HG03039 (cell line): ENCODE measurements around the gene PIGS.
"Not testable (repeated sequence)": the region's sequence is repeated elsewhere in the genome, so short reads cannot be mapped to it uniquely, and the experiment has no call there.

Experiments
- ATAC-seq: cut with Tn5 transposase; IDR thresholded peaks from one replicate; pipeline ENCODE4 v1.9.1; 2021; ENCODE audit warnings: mild to moderate bottlenecking, moderate library complexity; ENCODE audit not compliant: unreplicated experiment

The PIGS gene

DNA sequence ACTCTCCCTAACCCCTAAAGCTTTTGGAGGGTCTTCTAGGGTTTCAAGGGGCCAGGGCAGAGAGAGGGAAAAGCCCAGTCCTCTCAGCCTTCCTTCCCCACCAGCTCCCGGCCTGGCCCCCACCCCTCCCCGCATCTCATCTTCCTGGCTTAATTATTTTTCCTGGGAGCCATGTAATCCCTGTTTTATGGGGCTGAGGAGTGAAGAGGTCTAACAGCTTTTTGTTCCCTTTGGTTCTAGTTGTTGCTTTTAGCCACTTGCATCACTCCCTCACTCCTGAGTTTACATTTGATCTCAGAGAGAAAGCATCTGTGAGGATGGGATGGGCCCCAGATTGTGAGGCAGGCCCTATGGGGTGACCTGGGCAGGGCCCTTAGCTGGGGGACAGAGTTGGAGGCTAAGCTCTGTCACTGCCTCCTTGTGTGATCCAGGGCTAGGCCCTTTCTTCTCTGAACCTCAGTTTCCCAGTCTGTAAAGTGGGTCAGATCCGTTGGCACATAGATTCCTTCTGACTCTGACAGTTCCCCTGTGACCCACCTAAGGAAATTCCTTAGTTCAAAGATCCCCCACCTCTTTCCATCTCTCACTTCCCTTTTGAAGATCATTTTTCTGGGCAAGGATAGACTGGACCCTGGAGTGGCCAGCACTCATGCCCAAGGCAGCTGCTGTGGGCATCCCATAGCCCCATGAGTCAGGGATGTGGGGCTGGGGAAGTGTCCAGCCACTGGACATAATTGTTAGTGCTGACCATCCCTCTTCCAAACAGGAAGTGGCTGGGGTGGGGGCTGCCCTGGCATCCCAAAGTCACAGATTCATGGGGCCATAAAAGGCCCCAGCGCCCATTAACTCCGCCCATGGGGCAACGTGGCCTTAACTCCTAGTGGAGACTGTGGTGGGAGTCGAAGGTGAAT is 39.0 kb downstream of the PIGS start:
- no peak for ATAC-seq

DNA sequence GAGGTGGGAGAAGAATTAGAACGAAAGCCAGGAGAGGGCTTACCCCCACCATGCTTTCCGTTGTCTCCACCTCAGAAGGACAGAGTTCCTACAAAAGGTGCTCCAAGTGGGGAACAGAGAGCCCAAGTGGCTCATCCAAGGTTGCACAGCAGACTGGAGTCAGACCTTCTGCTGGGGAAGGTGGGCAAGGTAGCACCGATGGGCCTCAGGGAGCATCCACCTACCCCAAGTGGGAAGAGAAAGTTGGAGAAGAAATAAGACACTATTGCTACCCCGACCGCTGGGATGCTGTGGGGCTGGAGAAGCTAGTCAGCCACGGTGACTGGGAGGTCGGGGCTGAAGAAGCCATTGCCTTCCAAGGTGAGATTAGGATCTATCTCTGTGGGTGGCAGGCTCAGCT is 40.4 kb downstream of the PIGS start:
- no peak for ATAC-seq

DNA sequence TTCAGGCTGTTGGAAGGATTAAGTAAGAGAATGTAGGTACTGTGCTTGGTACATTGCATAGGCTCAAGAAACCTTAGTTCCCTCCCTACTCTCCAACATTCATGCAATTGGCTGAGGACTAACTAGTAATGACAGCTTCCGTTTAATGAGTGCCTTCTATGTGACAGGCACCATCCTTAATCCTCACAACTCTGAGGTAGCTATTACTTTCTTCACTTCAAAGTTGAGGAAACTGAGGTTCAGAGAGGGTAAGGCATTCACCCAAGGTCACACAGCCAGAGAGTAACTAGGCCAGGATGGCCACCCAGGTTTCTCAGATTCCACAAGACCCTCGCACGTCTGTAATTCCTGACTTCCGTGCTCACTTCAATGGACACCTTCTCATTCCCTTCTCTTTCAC is 41.1 kb downstream of the PIGS start:
- ATAC-seq: no peak

DNA sequence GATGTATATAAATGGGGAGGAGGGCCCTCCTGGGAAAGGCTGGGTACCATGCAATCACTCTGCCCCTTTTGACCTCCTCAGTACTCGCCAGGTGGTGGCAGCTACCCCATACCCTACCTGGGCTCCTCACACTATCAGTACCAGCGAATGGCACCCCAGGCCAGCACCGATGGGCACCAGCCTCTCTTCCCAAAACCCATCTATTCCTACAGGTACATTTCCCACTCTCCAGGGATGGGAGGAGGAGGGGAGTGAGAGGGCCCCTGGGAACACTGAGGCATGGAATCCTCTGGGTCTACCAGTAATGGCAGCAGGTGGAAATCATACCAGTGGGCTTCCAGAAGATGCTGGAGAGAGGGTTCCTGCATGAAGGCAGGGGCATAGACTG is 42.3 kb downstream of the PIGS start:
- no peak for ATAC-seq

DNA sequence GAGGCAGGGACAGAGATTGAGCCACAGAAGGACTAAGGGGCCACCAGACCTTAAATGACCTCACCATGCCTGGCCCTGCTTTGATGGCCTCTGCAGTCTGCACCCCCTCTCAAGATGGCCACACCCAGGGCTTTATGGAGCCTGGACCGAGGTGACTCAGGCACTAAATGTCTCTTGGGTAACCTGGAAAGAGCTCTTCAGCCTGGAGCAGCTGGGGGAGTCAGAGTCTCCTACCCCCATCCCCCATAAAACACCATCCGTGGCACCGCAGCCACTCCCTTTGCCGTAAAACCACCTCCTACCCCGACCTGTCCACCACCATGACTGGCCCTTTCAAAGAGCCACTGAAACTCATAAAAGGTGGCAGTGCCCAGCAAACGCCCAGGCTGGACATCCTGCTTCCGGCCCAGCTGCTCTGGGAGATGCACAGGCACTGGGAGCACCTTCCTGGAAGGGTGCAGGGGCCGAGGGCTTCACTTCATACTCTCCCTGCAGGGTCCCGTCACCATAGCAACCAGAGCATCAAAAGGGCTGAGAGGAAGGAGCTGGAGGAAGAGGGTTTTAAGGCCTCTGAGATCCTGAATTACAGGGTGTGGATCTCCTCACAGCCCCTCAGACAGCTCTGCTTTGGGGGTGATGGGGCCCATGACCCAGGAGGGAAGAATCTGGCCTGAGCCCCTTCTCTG is 42.9 kb downstream of the PIGS start:
- ATAC-seq: no peak

DNA sequence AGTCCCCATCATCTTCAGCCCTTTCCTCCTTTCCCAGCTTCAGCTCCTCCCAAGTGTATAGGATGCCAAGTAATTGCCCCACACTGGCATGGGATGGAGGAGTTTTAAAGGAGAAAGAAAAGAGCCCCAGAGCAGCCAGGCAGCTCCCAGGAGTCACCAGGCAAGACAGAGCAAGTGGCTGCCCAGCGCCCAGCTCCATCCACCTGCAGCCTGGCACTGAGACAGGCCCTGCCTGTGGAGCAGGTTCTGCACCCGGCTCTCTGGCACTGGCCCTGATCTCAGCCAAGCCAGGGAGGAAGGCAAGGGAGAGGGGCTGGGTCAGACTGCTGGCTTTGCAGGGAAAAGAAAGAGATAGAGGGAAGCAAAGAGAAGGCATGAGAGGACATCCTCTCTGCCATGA is 43.5 kb downstream of the PIGS start:
- no peak for ATAC-seq

DNA sequence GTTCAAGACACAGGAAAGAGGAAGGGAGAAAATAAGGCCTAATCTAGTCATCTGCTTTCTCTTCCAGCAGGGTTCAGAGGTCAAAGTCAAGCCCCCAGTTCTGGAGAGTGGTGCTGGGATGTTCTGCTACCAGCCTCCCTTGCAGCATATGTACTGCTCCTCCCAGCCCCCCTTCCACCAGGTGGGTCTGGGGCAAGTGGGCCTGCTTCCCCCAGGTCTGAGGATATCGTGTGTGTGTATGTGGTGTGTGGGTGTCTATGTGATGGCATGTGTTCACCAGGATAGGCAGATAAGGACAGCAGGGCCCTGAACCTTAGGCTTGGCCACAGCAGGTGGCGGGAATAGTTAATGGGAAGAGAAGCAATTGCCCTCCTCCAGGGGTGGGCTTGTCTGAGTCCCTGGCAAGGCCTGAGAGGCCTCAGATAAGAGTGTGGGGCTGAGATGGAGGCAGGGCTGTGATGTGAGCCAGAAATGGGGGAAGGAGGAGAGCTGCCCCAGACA is 44.1 kb downstream of the PIGS start:
- no peak for ATAC-seq

DNA sequence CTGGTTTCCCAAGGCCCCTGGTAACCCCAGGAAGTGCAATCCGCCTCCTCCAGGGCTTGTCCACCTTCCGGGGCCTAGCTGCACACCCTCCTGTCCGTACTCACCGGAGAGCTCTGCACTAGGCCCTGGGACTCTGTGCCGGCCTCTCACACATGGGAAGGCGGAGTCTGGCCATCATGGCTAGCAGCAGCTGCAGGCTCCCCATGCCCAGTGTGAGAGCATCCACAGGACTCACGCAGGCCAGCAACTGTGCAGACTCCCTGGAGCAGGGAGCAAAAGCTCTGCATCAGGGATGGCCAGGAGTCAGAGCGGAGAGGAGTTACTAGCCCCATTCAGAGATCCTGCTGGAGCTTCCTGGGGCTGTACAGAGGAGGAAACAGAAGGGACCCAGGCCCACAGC is 44.9 kb downstream of the PIGS start:
- ATAC-seq: no peak

DNA sequence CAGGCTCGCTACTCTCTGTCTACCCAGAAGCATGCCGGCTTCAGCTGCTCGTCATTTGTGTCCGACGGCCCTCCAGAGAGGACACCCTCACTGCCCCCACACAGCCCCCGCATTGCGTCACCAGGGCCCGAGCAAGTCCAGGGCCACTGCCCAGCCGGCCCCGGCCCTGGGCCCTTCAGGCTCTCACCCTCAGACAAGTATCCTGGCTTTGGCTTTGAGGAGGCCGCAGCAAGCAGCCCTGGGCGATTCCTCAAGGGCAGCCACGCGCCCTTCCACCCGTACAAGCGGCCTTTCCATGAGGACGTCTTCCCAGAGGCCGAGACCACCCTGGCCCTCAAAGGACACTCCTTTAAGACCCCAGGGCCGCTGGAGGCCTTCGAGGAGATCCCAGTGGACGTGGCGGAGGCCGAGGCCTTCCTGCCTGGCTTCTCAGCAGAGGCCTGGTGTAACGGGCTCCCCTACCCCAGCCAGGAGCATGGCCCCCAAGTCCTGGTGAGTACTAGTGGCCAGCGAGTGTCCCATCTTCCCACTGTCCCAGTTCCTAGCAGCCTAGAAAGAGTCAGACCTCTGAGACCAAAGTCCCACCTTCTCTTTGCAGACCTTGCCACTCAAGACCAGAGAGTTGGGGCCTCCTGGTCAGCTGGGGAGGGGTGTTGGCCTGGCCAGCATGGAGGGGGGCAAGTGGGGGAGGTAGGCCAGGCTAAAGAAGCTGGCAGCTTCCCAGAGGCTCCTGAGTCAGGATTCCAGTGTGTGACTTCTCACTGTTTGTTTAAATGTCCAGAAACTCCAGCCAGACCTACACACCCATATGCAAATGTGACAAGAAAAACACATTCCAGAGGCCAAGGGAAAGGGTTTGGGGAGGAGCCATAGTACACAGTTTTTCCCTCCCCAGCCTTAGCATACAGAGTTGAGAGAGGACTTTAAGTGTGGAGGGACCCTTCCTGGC is 46.6 kb downstream of the PIGS start:
- ATAC-seq: no peak

DNA sequence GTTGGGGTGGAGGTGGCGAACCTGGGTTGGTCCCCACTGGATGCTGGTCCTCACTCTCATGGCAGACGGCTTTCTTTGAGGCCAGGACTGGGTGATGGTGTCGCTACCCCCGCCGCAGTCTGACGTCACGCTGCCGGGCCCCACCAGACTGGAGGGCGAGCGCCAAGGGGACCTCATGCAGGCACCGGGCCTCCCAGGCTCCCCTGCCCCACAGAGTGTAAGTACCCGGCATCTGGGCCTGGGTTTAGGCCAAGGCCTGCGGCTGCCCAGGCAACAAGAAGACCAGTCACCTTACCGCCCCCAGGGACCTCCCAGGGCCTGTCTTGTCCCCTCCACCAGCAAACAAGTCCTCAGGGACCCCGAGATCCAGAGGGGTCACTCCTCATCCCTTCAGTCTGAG is 47.4 kb downstream of the PIGS start:
- no peak for ATAC-seq

DNA sequence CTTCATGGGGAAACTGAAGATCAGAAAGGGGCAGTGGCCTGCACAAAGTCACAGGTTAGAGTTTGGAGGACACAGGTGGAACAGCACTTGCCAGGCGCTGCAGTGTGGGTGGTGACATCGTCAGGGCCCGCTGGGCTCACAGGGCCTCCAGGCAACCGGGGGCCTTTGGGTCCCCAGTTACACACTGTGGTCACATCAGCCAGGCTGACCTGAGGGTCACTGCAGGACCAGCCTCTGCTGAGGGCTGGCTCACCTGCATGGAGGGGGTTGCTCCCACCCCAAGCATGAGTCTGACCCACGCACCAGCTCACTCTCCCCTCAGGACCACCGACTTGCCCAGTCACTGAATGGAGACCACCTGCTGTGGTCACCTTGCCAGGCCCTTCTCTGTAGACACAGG is 48.1 kb downstream of the PIGS start:
- ATAC-seq: no peak

DNA sequence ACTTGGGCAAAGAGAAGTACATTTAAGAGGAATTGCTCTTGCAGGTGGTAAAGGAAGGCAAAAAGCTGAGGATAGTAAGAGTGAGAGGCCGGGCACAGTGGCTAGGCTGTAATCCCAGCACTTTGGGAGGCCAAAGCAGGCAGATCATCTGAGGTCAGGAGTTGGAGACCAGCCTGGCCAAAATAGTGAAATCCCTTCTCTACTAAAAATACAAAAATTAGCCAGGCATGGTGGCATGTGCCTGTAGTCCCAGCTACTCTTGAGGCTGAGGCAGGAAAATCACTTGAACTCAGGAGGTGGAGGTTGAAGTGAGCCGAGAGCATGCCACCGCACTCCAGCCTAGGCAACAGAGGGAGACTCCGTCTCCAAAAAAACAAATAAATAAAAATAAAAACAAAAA is 49.0 kb downstream of the PIGS start:
- not testable (repeated sequence) for ATAC-seq

DNA sequence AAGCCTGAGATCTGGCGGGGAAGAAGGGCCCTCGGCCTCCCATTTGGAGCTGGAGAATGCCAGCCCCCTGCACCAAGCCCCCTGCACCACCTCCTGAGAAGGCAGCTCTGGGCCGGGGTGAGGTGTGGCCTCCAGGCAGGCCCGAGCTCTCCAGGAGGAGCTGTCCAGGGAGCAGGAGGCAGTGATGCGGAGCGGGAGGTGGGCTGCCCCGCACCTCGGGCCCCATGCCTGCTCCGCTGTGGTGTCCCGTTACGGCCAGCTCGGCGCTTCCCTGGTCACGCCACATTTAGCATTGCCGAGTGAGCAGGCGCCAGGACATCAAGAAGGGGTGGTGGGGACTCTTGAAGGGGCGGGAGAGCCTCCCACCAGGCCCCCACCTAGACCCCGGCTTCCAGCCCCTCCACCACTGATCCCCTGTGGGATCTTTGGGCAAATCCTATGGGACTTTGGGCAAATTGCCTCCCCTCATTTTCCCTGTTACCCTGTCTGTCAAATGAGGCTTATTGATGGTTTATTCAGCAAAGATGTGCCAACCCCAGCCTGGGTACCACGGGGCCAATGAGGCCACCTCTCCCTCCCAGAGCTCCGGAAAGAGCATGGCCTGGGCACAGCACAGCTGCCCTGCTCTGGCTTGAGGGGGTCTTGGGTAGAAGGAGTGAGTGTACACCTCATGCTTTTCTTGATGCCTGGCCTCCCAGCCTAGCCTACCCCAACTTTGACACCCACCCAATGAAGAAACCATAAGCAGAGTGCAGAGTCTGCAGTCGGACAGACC is 49.8 kb downstream of the PIGS start:
- no peak for ATAC-seq

DNA sequence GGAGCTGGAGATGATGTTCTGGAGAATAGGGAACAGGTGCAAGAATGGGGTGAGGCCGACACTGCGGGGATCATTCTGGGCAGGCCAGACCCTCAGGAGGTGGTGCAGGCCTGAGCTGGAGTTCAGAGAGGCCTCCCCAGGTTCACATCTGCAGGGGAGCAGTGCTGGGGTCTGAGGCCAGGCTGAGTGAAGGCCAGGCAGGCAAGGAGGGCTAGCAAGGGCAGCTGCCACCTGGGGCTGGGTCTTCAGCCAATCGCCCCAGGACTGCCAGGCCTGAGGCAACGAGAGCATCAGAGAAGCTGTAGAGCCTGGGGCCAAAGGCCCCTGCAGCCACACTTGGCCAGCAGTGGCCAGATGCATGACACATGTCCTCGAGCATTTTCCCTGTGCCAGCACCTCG is 50.6 kb downstream of the PIGS start:
- ATAC-seq: no peak

DNA sequence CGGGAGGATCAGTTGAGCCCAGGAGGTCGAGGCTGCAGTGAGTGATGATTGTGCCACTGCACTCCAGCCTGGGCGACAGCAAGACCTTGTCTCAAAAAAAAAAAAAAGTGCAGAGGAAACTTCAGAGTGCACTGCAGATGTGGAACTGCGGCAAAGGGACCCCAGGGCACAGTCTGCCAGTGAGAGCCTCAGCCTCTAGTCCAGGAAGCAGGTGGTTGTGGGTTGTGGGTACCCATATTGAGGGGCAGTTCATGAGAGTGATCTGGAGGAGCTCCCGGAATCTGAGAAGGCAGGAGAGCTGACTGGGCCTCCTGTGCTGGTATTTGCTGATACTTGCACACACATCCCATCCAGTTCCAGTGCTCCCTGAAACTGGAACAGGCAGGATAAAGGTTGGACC is 52.1 kb downstream of the PIGS start:
- no peak for ATAC-seq

DNA sequence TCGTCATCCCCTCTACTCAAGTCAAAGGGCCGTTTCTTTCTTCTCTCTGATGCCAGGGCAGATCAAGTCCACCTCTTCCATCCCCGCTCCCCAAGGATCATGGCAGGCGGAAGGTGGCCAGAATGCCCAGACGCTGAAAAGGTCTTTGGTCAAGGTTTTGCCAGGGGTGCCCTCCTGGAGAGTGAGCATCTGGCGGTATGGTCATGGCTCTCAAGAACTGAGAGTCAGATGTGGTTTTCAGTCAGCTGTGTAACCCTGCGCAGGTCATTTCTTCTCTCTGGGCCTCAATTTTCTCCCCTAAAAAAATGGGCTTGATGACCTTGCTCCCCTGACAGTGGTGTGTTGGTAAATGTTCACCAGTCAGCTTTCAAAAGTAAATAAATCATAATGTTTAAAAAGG is 52.7 kb downstream of the PIGS start:
- ATAC-seq: no peak

DNA sequence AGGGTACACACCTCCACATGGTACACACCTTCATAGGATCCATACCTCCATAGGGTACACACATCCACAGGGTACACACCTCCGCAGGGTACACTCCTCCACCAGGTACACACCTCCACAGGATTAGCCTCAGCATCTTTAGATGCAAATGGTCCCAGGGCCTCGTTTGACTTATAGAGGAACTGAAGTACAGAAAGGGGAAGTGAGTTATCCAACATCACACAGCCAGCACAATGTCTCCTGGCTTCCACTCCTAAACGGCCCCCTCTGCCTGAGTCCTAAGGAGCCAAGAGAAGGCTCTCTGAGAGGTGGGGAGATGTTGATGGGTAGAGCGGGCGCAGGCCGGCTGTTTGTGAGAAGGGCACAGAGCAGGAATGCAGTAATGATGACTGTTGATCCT is 53.2 kb downstream of the PIGS start:
- no peak for ATAC-seq

DNA sequence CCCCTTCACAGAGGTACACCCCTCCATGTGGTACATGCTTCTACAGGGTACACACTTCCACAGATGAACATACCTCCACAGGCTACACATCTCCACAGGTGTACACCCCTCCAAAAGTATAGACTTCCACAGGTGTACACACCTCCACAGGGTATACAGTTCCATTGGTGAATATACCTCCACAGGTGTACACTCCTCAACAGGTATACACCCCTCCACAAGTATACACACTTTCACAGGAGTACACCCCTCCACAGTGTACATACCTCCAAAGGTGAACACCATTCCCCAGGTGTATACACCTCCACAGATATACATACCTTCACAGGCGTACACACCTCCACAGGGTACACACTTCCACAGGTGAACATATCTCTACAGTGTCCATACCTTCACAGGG is 55.8 kb downstream of the PIGS start:
- ATAC-seq: no peak

DNA sequence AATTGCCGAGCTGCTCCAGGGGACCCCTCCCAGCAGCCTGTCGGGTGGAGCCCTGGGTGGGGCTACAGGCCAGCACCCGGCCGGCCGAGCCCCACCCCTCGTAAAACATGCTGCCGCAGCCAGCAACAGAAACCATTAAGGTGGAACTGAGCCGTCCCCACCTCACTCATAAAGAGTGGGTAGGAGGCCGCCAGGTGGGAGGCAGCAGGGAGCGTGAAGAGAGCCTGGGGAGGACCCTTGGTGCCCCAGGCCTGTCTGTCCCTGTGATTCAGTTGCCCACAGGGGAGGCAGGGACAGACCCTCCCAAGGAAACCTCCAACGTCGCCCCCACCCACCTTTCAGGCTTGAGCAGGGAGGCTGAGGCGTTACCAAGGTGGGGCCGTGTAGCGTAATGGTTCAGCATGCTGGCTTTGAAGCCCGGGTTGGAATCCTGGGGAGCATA is 56.7 kb downstream of the PIGS start:
- no peak for ATAC-seq

DNA sequence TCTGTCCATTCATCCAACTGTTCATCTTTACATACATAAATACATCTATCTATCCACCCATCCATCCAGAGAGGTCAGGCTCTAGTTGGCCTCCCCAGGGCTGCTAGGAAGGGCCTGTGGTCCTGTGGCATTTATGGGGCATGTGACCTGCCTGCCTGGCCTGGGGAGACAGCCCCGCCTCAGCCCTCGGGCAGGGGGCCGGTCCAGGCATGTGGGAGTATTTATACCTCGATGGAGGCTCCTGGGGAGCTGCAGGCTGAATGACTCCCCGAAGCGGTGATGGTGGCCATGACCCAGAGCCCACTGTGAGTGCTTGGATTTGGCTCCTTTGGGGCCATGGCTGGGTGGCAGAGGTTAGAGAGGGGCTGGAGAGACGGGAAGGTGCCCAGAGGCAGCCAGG is 57.8 kb downstream of the PIGS start:
- no peak for ATAC-seq
